ENCODE results near the gene THBS2. TPM values are rescaled to one million over a fixed set of nuclear protein-coding genes. Genes with fewer than 3 reads are reported as not detected.

Gene THBS2
- total RNA-seq, 2 donors from 2014 or later, result 0.93 to 0.99 TPM

DNA sequence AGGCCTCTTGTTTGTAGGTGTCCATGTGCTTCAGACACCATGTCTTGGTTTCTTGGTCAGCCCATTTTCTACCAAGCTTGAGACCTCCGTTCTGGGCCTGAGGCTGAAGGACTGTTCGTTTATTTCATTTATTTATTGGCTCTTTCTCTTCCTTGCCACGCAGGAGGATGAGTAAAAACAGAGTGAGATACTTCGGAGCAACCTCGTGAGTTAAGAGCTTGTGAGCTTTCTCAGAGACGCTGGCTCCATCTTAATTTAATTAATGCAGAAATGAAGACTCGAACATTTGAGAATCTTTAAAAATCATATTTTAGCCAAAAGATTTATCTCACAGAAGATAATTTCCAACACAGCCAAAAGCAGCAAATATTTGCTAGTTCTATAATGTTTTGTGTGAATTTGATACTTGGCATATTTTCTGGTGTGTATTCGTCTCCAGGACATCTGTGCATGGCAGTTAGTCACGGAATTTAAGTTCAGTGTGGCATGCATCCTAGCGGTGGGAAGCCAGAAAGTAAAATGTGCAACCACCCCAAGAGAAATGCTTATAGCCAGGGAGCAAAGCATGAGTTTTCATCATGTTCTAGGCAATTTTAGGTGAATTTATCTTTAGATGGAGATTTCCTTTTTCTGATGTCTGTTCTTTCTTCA, 76.0 kb downstream of the THBS2 start:
- Histone ChIP-seq H3K4me3 (ENCODE audit: low read length) (no peak overlapping the region), H3K27ac (ENCODE audit: low read depth, low read length) (no peak overlapping the region), H3K9me3 (ENCODE audit: control insufficient read depth, low read length) (no peaks in the 10 kb centered on the region), H3K9ac (ENCODE audit: extremely low read depth, low read length, poor library complexity, severe bottlenecking) (no peak overlapping the region), H3K36me3 (ENCODE audit: control insufficient read depth, insufficient read depth, low read length) (no peaks in the 10 kb centered on the region), H3K4me1 (ENCODE audit: control insufficient read depth, insufficient read depth, low read length) (no peaks in the 10 kb centered on the region), H3K27me3 (ENCODE audit: control insufficient read depth, insufficient read depth, low read length, poor library complexity, severe bottlenecking) (no peaks in the 10 kb centered on the region)
- no peak for DNase-seq
- Mint-ChIP-seq H3K9me3 (peaks cover 10% of the 10 kb centered on the region), H3K36me3 (ENCODE audit: low read depth) (no peaks in the 10 kb centered on the region), H3K27me3 (ENCODE audit: insufficient read depth) (no peaks in the 10 kb centered on the region), H3K4me3 (no peak overlapping the region), H3K4me1 (no peaks in the 10 kb centered on the region), H3K27ac (no peak overlapping the region)
- TF ChIP-seq, protein P1, sequence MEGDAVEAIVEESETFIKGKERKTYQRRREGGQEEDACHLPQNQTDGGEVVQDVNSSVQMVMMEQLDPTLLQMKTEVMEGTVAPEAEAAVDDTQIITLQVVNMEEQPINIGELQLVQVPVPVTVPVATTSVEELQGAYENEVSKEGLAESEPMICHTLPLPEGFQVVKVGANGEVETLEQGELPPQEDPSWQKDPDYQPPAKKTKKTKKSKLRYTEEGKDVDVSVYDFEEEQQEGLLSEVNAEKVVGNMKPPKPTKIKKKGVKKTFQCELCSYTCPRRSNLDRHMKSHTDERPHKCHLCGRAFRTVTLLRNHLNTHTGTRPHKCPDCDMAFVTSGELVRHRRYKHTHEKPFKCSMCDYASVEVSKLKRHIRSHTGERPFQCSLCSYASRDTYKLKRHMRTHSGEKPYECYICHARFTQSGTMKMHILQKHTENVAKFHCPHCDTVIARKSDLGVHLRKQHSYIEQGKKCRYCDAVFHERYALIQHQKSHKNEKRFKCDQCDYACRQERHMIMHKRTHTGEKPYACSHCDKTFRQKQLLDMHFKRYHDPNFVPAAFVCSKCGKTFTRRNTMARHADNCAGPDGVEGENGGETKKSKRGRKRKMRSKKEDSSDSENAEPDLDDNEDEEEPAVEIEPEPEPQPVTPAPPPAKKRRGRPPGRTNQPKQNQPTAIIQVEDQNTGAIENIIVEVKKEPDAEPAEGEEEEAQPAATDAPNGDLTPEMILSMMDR (conservative IDR thresholded peaks at IDR 0.05), result no peak
- 90 to 92% methylated on average over 9 to 10 of the region's 10 CpGs for WGBS, 2 experiments (ENCODE audit: insufficient coverage in 1 of 2, insufficient read length in 1 of 2)

DNA sequence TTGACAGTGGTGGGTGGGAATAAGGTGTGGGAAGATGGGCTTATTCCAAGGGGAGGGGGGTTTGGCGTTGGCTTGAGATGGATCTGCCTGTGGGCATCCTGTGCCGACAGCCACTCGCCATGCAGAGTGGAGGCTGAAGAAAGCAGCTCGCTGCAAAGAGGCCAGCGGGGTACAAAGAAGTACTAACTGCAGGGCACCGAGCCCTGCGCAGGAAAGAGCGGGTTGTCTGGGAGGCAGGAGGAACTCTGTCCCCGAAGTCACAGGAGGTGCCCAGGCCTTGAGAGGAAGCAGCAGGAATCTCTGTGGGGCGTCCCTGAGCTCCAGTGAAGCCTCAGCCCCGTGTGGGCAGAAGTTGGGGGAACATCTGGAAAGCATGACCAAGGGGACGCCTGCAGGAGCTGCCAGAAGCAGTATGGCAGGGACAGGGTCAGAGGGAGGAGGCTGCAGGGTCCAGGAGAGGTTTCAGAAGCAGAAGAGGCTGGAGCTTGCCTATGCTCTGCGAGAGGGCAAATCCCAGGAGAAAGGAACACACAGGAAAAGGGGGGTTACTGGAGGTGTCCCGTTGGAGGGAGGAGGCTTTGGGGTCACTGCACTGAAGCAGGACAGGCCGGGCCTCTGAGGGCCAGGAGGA, 77.2 kb downstream of the THBS2 start:
- Mint-ChIP-seq H3K4me1 (no peaks in the 10 kb centered on the region), H3K27ac (no peak overlapping the region), H3K36me3 (ENCODE audit: low read depth) (no peaks in the 10 kb centered on the region), H3K4me3 (no peak overlapping the region), H3K27me3 (ENCODE audit: insufficient read depth) (no peaks in the 10 kb centered on the region), H3K9me3 (peaks cover 10% of the 10 kb centered on the region)
- peak; percentile 20 for DNase-seq
- no peaks in the 10 kb centered on the region for H3K9me3 ChIP-seq (ENCODE audit: control insufficient read depth, low read length)
- no peaks in the 10 kb centered on the region for H3K36me3 ChIP-seq (ENCODE audit: control insufficient read depth, insufficient read depth, low read length)
- 93 to 99% methylated on average over 12 to 15 of the region's 15 CpGs for whole genome bisulfite sequencing, 2 experiments (ENCODE audit: insufficient coverage in 1 of 2, insufficient read length in 1 of 2)
- H3K4me3 ChIP-seq (ENCODE audit: low read length), result no peak overlapping the region
- H3K27me3 ChIP-seq (ENCODE audit: control insufficient read depth, insufficient read depth, low read length, poor library complexity, severe bottlenecking), result no peaks in the 10 kb centered on the region
- no peak overlapping the region for H3K9ac ChIP-seq (ENCODE audit: extremely low read depth, low read length, poor library complexity, severe bottlenecking)
- no peaks in the 10 kb centered on the region for H3K4me1 ChIP-seq (ENCODE audit: control insufficient read depth, insufficient read depth, low read length)
- TF ChIP-seq, protein P1 (conservative IDR thresholded peaks at IDR 0.05), result no peak
- H3K27ac ChIP-seq (ENCODE audit: low read depth, low read length), result no peak overlapping the region

DNA sequence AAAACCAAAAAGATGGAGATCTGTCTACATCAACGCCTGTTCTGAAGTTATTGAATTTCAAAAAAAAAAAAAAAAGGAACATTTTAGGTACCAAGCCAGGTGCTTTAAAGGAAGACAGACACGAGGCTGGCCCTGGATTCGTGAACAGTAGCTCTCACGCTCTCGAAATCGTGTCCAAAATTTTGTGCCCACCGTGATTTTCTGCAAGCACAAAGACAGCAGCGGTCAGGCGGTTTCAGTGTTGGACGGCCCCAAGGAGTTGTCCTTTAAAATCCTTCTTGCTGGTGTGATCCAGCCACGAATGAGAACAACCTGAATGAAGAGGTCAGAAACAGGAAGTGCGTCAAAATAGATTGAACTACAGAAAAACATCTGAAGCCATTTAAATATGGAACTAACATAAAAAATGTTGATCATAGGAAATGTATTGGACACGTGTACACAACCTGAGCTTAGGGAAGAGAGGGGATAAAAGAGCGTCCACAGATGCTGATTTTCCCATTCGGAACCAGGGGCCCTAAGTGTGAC, 78.2 kb downstream of the THBS2 start:
- Mint-ChIP-seq H3K27me3 (ENCODE audit: insufficient read depth) (no peaks in the 10 kb centered on the region), H3K4me1 (no peaks in the 10 kb centered on the region), H3K4me3 (no peak overlapping the region), H3K27ac (no peak overlapping the region), H3K36me3 (ENCODE audit: low read depth) (no peaks in the 10 kb centered on the region), H3K9me3 (peaks cover 2% of the 10 kb centered on the region)
- Histone ChIP-seq H3K9ac (ENCODE audit: extremely low read depth, low read length, poor library complexity, severe bottlenecking) (no peak overlapping the region), H3K9me3 (ENCODE audit: control insufficient read depth, low read length) (no peaks in the 10 kb centered on the region), H3K4me3 (ENCODE audit: low read length) (no peak overlapping the region), H3K27me3 (ENCODE audit: control insufficient read depth, insufficient read depth, low read length, poor library complexity, severe bottlenecking) (no peaks in the 10 kb centered on the region), H3K4me1 (ENCODE audit: control insufficient read depth, insufficient read depth, low read length) (no peaks in the 10 kb centered on the region), H3K27ac (ENCODE audit: low read depth, low read length) (no peak overlapping the region), H3K36me3 (ENCODE audit: control insufficient read depth, insufficient read depth, low read length) (no peaks in the 10 kb centered on the region)
- WGBS, 2 experiments (ENCODE audit: insufficient coverage in 1 of 2, insufficient read length in 1 of 2), result 84 to 90% methylated on average over 11 to 15 of the region's 15 CpGs
- DNase-seq, result no peak
- TF ChIP-seq, protein P1 (conservative IDR thresholded peaks at IDR 0.05), result no peak
